ENCODE results near the gene ALX4.

The ALX4 gene

GRCh38 chr11:44319170-44319551, 9.2 kb upstream of the ALX4 start:
- DNase-seq (ENCODE audit: extremely low spot score, insufficient read length, low read depth) = no peak
- no peak for FAIRE-seq

GRCh38 chr11:44318369-44318768, 8.4 kb upstream of the ALX4 start:
- no peak for FAIRE-seq
- DNase-seq (ENCODE audit: extremely low spot score, insufficient read length, low read depth) = no peak

- DNase-seq (ENCODE audit: extremely low spot score, insufficient read length, low read depth) (no peak), FAIRE-seq (no peak)
Observed at GRCh38 chr11:44316659-44317240, 6.8 kb upstream of the ALX4 start.

GRCh38 chr11:44315947-44316658, 6.2 kb upstream of the ALX4 start:
- FAIRE-seq (no peak), DNase-seq (ENCODE audit: extremely low spot score, insufficient read length, low read depth) (no peak)

GRCh38 chr11:44314733-44315132, 4.8 kb upstream of the ALX4 start:
- FAIRE-seq = no peak

GRCh38 chr11:44313761-44314489, 4.0 kb upstream of the ALX4 start:
- DNase-seq (ENCODE audit: extremely low spot score, insufficient read length, low read depth) = no peak
- no peak for FAIRE-seq

More at GRCh38 chr11:44314733-44315132, 4.8 kb upstream of the ALX4 start:
- DNase-seq (ENCODE audit: extremely low spot score, insufficient read length, low read depth) = no peak

- FAIRE-seq (no peak), DNase-seq (ENCODE audit: extremely low spot score, insufficient read length, low read depth) (no peak)
Observed at GRCh38 chr11:44312876-44313275, 2.9 kb upstream of the ALX4 start.

- no peak for FAIRE-seq
- DNase-seq (ENCODE audit: extremely low spot score, insufficient read length, low read depth) = no peak
Observed at GRCh38 chr11:44311339-44312261, 1.7 kb upstream of the ALX4 start.

- no peak for FAIRE-seq
- DNase-seq (ENCODE audit: extremely low spot score, insufficient read length, low read depth) = no peak
Observed at GRCh38 chr11:44310463-44311272, 729 bp upstream of the ALX4 start.

- DNase-seq (ENCODE audit: extremely low spot score, insufficient read length, low read depth) = no peak
- no peak for FAIRE-seq
Observed at GRCh38 chr11:44310206-44310462, 195 bp upstream of the ALX4 start.

- DNase-seq (ENCODE audit: extremely low spot score, insufficient read length, low read depth) = no peak
- FAIRE-seq = no peak
Observed at GRCh38 chr11:44308923-44309477, 939 bp downstream of the ALX4 start.

GRCh38 chr11:44308256-44308922, 1.6 kb downstream of the ALX4 start:
- FAIRE-seq = no peak
- DNase-seq (ENCODE audit: extremely low spot score, insufficient read length, low read depth) = no peak

- no peak for FAIRE-seq
- DNase-seq (ENCODE audit: extremely low spot score, insufficient read length, low read depth) = no peak
Observed at GRCh38 chr11:44307340-44308099, 2.4 kb downstream of the ALX4 start.

- DNase-seq (ENCODE audit: extremely low spot score, insufficient read length, low read depth) (no peak), FAIRE-seq (no peak)
Observed at GRCh38 chr11:44306918-44307244, 3.1 kb downstream of the ALX4 start.

- no peak for FAIRE-seq
- no peak for DNase-seq (ENCODE audit: extremely low spot score, insufficient read length, low read depth)
Observed at GRCh38 chr11:44306052-44306917, 3.7 kb downstream of the ALX4 start.

GRCh38 chr11:44305470-44306051, 4.4 kb downstream of the ALX4 start:
- no peak for DNase-seq (ENCODE audit: extremely low spot score, insufficient read length, low read depth)
- no peak for FAIRE-seq

GRCh38 chr11:44305026-44305469, 4.9 kb downstream of the ALX4 start:
- no peak for FAIRE-seq
- DNase-seq (ENCODE audit: extremely low spot score, insufficient read length, low read depth) = no peak

Data from GM18507 (cell line).